ENCODE results near the gene TNK2.

GRCh38 chr3:195815169-195815771 lies 93.1 kb downstream of the TNK2 start:
- no peak for TF ChIP-seq TAF1 (IDR thresholded peaks at IDR 0.05; ENCODE audit: borderline replicate concordance, insufficient read depth, low read length)
- no peak for TF ChIP-seq POLR2AphosphoS5 (IDR thresholded peaks at IDR 0.05; ENCODE audit: low read depth, low read length)
- no peak for TF ChIP-seq FOXP2 (optimal IDR thresholded peaks at IDR 0.05; ENCODE audit: borderline replicate concordance, extremely low read depth, extremely low read length, insufficient read depth)

All from PFSK-1 (cell line).